OCI-M2 (cell line): ENCODE data around the gene UNC13C.
"Not testable (repeated sequence)": the region's sequence is repeated elsewhere in the genome, so short reads cannot be mapped to it uniquely, and the experiment has no call there.

Experiments
- DNase-seq: peaks from one replicate; lab custom pipeline; 2025; ENCODE audit not compliant: unreplicated experiment; lab: John Stamatoyannopoulos, UW

UNC13C gene

GRCh38 chr15:53978253-53978906 lies at the start of gene UNC13C:
TSS of gene UNC13C (plus strand) at chr15:53978441. CDS start at chr15:54012904, 34,463 bp downstream.
- no peak for DNase-seq

GRCh38 chr15:53936137-53936536 lies 42.1 kb upstream of the UNC13C start:
- no peak for DNase-seq

- not testable (repeated sequence) for DNase-seq
These were observed 40.6 kb upstream of the UNC13C start for GRCh38 chr15:53937632-53938031.

GRCh38 chr15:53950572-53950971 lies 27.7 kb upstream of the UNC13C start:
- DNase-seq: no peak

- no peak for DNase-seq
These were observed 22.8 kb upstream of the UNC13C start for GRCh38 chr15:53955396-53955795.

- DNase-seq: no peak
These were observed 15.3 kb upstream of the UNC13C start for GRCh38 chr15:53962646-53963561.

- no peak for DNase-seq
These were observed 14.4 kb upstream of the UNC13C start for GRCh38 chr15:53963801-53964200.

- DNase-seq: no peak
These were observed 4.1 kb upstream of the UNC13C start for GRCh38 chr15:53974121-53974520.

GRCh38 chr15:53974813-53975212 lies 3.4 kb upstream of the UNC13C start:
- DNase-seq: no peak

GRCh38 chr15:53976844-53977392 lies 1.3 kb upstream of the UNC13C start:
- no peak for DNase-seq

- no peak for DNase-seq
These were observed 979 bp downstream of the UNC13C start for GRCh38 chr15:53979051-53979788.

- no peak for DNase-seq
These were observed 1.8 kb downstream of the UNC13C start for GRCh38 chr15:53980021-53980420.

- no peak for DNase-seq
These were observed 3.9 kb downstream of the UNC13C start for GRCh38 chr15:53982071-53982680.

- DNase-seq: no peak
These were observed 4.6 kb downstream of the UNC13C start for GRCh38 chr15:53982876-53983275.

- DNase-seq: no peak
These were observed 6.0 kb downstream of the UNC13C start for GRCh38 chr15:53984221-53984620.

GRCh38 chr15:53985562-53985961 lies 7.3 kb downstream of the UNC13C start:
- no peak for DNase-seq

- no peak for DNase-seq
These were observed 9.2 kb downstream of the UNC13C start for GRCh38 chr15:53987480-53987879.

GRCh38 chr15:54007256-54007655 lies 29.0 kb downstream of the UNC13C start:
- no peak for DNase-seq

GRCh38 chr15:54011656-54012055 lies 33.4 kb downstream of the UNC13C start:
- DNase-seq: no peak

- no peak for DNase-seq
These were observed 35.9 kb downstream of the UNC13C start for GRCh38 chr15:54014067-54014655.
